Occipital lobe (tissue), 2 donors: Measurements from ENCODE around the gene EIF2A. TPM values are rescaled to one million over a fixed set of nuclear protein-coding genes. Genes with fewer than 3 reads are reported as not detected.

ENCODE experiments used
- DNase-seq: peaks from one replicate; lab custom pipeline; 2025; lab: John Stamatoyannopoulos, UW
- total RNA-seq: library from RNA; depleted of rRNA; stranded (reverse); fragments of >200 nt; gene quantifications from one replicate; pipeline ENCODE4 v1.2.3, GENCODE V29; 2014

Gene EIF2A
- total RNA-seq, 1 donor from 2014 or later, result 268 TPM

- no peak for DNase-seq
Observed at GRCh38 chr3:150543128-150543527, 3.5 kb upstream of the EIF2A start.

- DNase-seq, result no peak
Observed at GRCh38 chr3:150543531-150543930, 3.1 kb upstream of the EIF2A start.

GRCh38 chr3:150544041-150544440 is 2.5 kb upstream of the EIF2A start:
- DNase-seq, result no peak

GRCh38 chr3:150544726-150545125 is 1.9 kb upstream of the EIF2A start:
- DNase-seq, result no peak

GRCh38 chr3:150545419-150546225 is 965 bp upstream of the EIF2A start:
- peak; percentile 49 for DNase-seq

- no peak for DNase-seq
Observed at GRCh38 chr3:150547045-150547741, 606 bp downstream of the EIF2A start.

- DNase-seq, result no peak
Observed at GRCh38 chr3:150555859-150556436, 9.4 kb downstream of the EIF2A start.

- DNase-seq, result no peak
Observed at GRCh38 chr3:150556792-150557191, 10.2 kb downstream of the EIF2A start.

- no peak for DNase-seq
Observed at GRCh38 chr3:150557725-150558124, 11.1 kb downstream of the EIF2A start.

GRCh38 chr3:150564243-150564642 is 17.7 kb downstream of the EIF2A start:
- DNase-seq, result no peak

GRCh38 chr3:150567328-150567727 is 20.7 kb downstream of the EIF2A start:
- DNase-seq, result no peak

GRCh38 chr3:150577855-150578254 is 31.3 kb downstream of the EIF2A start:
- DNase-seq, result no peak

- no peak for DNase-seq
Observed at GRCh38 chr3:150581174-150581573, 34.6 kb downstream of the EIF2A start.

- DNase-seq, result no peak
Observed at GRCh38 chr3:150582620-150583019, 36.0 kb downstream of the EIF2A start.

GRCh38 chr3:150583028-150583427 is 36.4 kb downstream of the EIF2A start:
- no peak for DNase-seq

GRCh38 chr3:150588027-150588830 is 41.6 kb downstream of the EIF2A start:
- no peak for DNase-seq

- no peak for DNase-seq
Observed at GRCh38 chr3:150589759-150590158, 43.2 kb downstream of the EIF2A start.

- no peak for DNase-seq
Observed at GRCh38 chr3:150594150-150594549, 47.6 kb downstream of the EIF2A start.

- no peak for DNase-seq
Observed at GRCh38 chr3:150597646-150598045, 51.1 kb downstream of the EIF2A start.

GRCh38 chr3:150599611-150600297 is 53.2 kb downstream of the EIF2A start:
- no peak for DNase-seq
